K562 (cell line): ENCODE data around the gene CARD9. TPM values are rescaled to one million over a fixed set of nuclear protein-coding genes. Genes with fewer than 3 reads are reported as not detected.

Source experiments
- ASH1L ChIP-seq: fragments of 450-650 bp; IDR thresholded peaks from 2 replicates; pipeline ENCODE4 v1.6.1; 2018; ENCODE audit warnings: borderline replicate concordance, mild to moderate bottlenecking, low read depth; ENCODE audit not compliant: partially characterized antibody
- ATF7 ChIP-seq: fragments of 450-650 bp; IDR thresholded peaks from 2 replicates; pipeline ENCODE4 v1.7.1; 2014; ENCODE audit warnings: mild to moderate bottlenecking, moderate library complexity
- BRCA1 ChIP-seq, 2 experiments: fragments of 450-650 bp in 1 of 2; sonication (generic) in 1 of 2; formaldehyde crosslinking in 1 of 2; IDR thresholded peaks; 2 replicates each; pipeline versions ENCODE4 v1.5.0 to v1.6.1; 2017 to 2020; ENCODE audit warnings: mild to moderate bottlenecking in 1 of 2, missing genetic modification reagents in 1 of 2
- CREM ChIP-seq: IDR thresholded peaks from 2 replicates; pipeline ENCODE4 v1.6.1; 2014; ENCODE audit warnings: antibody characterized with exemption, low read depth
- CTBP1 ChIP-seq: fragments of 450-650 bp; IDR thresholded peaks from 2 replicates; pipeline ENCODE4 v1.6.1; 2016; ENCODE audit warnings: borderline replicate concordance
- CTCF ChIP-seq, 3 experiments: IDR thresholded peaks in 2 of 3; conservative IDR thresholded peaks in 1 of 3; 2 replicates each; pipeline ENCODE4 v1.5.1; 2011 to 2012; ENCODE audit warnings: low read length in 3 of 3, mild to moderate bottlenecking in 3 of 3, control low read depth in 2 of 3, improper control_type of control experiment in 1 of 3, inconsistent platforms in 1 of 3, low read depth in 1 of 3, mixed read lengths in 1 of 3, moderate library complexity in 1 of 3; ENCODE audit not compliant: insufficient read depth in 2 of 3
- HDAC2 ChIP-seq: fragments of 450-650 bp; IDR thresholded peaks from 2 replicates; pipeline ENCODE4 v1.6.1; 2016; ENCODE audit warnings: mild to moderate bottlenecking
- KLF16 ChIP-seq: IDR thresholded peaks from 2 replicates; pipeline ENCODE4 v1.6.1; 2016; ENCODE audit warnings: antibody characterized with exemption
- LCOR ChIP-seq: sonication (generic); formaldehyde crosslinking; IDR thresholded peaks from 2 replicates; pipeline ENCODE4 v1.8.0; 2022; ENCODE audit warnings: mild to moderate bottlenecking, missing genetic modification reagents
- MTA3 ChIP-seq: fragments of 450-650 bp; formaldehyde crosslinking; IDR thresholded peaks from 2 replicates; pipeline ENCODE4 v1.6.1; 2017; ENCODE audit warnings: mild to moderate bottlenecking, borderline replicate concordance
- NBN ChIP-seq: fragments of 450-650 bp; IDR thresholded peaks from 2 replicates; pipeline ENCODE4 v1.6.1; 2016; ENCODE audit warnings: low read depth, mild to moderate bottlenecking
- SMAD1 ChIP-seq: fragments of 150-350 bp; IDR thresholded peaks from 2 replicates; pipeline ENCODE4 v1.6.1; 2014; ENCODE audit warnings: low read length, low read depth; ENCODE audit not compliant: partially characterized antibody
- SMC3 ChIP-seq: conservative IDR thresholded peaks from 2 replicates; pipeline ENCODE4 v1.6.1; 2011; ENCODE audit warnings: low read depth, low read length, improper control_type of control experiment; ENCODE audit not compliant: insufficient read depth
- TFAP4 ChIP-seq: sonication (generic); formaldehyde crosslinking; IDR thresholded peaks from 2 replicates; pipeline ENCODE4 v1.8.0; 2022; ENCODE audit warnings: missing genetic modification reagents, mild to moderate bottlenecking, moderate library complexity, borderline replicate concordance
- WHSC1 ChIP-seq: IDR thresholded peaks from one replicate; pipeline ENCODE4 v1.6.1; 2012; ENCODE audit warnings: low read length, control low read depth, inconsistent platforms
- ZKSCAN3 ChIP-seq: fragments of 250-450 bp; sonication (Bioruptor Pico); IDR thresholded peaks from 2 replicates; pipeline ENCODE4 v1.4.0; 2020
- polyA plus RNA-seq, 8 experiments: library from polyadenylated mRNA; depleted of rRNA in 4 of 8; stranded (reverse) in 5 of 8; unstranded in 3 of 8; fragments of >200 nt; fragmentation: Nextera tagmentation in 2 of 8; fragmentation: Illumina TruSeq in 1 of 8; extraction: Ambion mirVana in 2 of 8; extraction: Trizol in 1 of 8; gene quantifications; 2 replicates each; pipeline versions ENCODE4 v1.2.1 to v1.2.3, GENCODE V29; 2011 to 2014; ENCODE audit warnings: inconsistent platforms in 1 of 8, missing spikeins in 1 of 8
- total RNA-seq, 7 experiments: library from RNA; depleted of rRNA in 6 of 7; stranded (reverse); fragments of >200 nt in 6 of 7; fragmentation: Illumina TruSeq in 2 of 7; extraction: Trizol in 2 of 7; gene quantifications; 2 replicates each; pipeline versions ENCODE4 v1.2.1 to v1.2.3, GENCODE V29; 2011 to 2021; ENCODE audit warnings: low replicate concordance in 1 of 7
- TF ChIP-seq, protein P1 (sequence below), 2 experiments: fragments of 450-650 bp in 1 of 2; sonication (generic) in 1 of 2; formaldehyde crosslinking in 1 of 2; IDR thresholded peaks in 1 of 2; conservative IDR thresholded peaks in 1 of 2; 2 replicates each; pipeline versions ENCODE4 v1.6.1 to v1.8.1; 2016 to 2023; ENCODE audit warnings: mild to moderate bottlenecking in 2 of 2, moderate library complexity in 2 of 2, inconsistent platforms in 1 of 2, missing genetic modification reagents in 1 of 2
- TF ChIP-seq, protein P2 (sequence below): IDR thresholded peaks from 2 replicates; pipeline ENCODE4 v1.6.1; 2011; ENCODE audit warnings: borderline replicate concordance, low read depth, mild to moderate bottlenecking, moderate library complexity, low read length; ENCODE audit not compliant: insufficient read depth, poor library complexity, severe bottlenecking
- TF ChIP-seq, protein P3 (sequence below), 2 experiments: fragments of 250-450 bp in 1 of 2; fragments of 450-650 bp in 1 of 2; sonication (Bioruptor Pico) in 1 of 2; IDR thresholded peaks; 2 replicates each; pipeline versions ENCODE4 v1.6.1 to v1.8.0; 2016 to 2021; ENCODE audit warnings: mild to moderate bottlenecking in 2 of 2, moderate library complexity in 2 of 2, missing compliant biosample characterization in 1 of 2, missing genetic modification characterization in 1 of 2

CARD9 gene
- total and polyA plus RNA-seq, 9 of the 15 experiments (the other 6 are each of a cell fraction or from before 2014, with no cell fraction given) = 1.7 to 53.0 (median 9.7) TPM

DNA sequence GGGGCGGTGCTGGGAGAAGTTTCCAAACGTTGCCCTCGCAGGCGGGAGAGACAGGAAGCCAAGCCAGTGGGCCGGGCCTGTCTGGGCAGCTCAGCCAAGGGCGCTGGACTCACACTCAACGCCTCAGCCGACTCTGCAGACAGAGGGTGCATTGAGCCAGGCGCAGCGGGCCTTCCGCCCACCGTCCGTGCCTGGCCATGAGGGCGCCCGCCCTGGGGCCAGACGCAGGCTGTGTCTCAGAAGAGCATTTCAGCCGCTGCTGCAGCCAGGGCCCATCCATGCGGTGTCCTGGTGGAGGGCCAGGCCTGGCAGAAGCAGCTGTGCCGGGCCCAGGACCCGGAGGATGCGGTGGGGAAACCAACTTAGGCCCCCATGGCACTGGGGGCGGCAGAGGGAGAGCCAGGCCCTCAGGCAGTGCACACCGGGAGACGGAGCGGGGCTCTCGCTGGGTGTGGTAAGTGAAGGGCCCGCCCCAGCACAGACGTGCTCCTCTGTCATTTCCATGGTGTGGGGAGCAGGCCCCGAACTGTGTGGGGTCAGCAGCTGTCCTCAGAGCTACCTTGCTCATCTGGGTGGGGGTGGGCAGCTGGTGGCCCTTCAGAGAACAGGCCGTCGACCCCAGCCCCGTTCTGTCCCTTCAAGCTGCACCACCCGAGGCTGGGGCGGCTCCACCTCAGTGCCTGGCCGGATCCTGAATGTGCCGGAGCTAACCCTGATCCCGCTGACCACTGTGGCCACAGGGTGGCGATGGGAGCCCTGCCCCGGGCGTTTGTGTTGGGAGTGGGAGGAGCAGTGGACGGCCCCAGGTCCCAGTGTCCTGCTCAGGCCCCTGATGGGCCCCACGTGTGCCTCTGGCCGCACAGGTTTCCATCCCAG, 27.9 kb downstream of the CARD9 start (continued):
- TF ChIP-seq CTCF (IDR thresholded peaks at IDR 0.05 in 2 of 3, conservative IDR thresholded peaks at IDR 0.05 in 1 of 3; ENCODE audit: insufficient read depth in 2 of 3, low read depth in 1 of 3, low read length in 3 of 3) = peak; percentile 77 to 79 (median 79)
- peak; percentile 61; the same call in 1 of the 2 replicates for TF ChIP-seq KLF16
- TF ChIP-seq CREM = peak; percentile 39; the same call in 1 of the 2 replicates
- TF ChIP-seq TFAP4 = peak; percentile 13; the same call in 1 of the 2 replicates
- TF ChIP-seq, protein P1, sequence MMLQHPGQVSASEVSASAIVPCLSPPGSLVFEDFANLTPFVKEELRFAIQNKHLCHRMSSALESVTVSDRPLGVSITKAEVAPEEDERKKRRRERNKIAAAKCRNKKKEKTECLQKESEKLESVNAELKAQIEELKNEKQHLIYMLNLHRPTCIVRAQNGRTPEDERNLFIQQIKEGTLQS (IDR thresholded peaks at IDR 0.05) = no peak
- TF ChIP-seq, protein P1 (CRISPR knock-in tag; conservative IDR thresholded peaks at IDR 0.05) = no peak
- TF ChIP-seq SMAD1 = no peak
- TF ChIP-seq NBN = peak; percentile 34; the same call in 1 of the 2 replicates
- TF ChIP-seq LCOR = no peak
- TF ChIP-seq HDAC2 = 0 out of 2 replicates have a peak, but pooled peaks have one; percentile 50
- TF ChIP-seq, protein P2, sequence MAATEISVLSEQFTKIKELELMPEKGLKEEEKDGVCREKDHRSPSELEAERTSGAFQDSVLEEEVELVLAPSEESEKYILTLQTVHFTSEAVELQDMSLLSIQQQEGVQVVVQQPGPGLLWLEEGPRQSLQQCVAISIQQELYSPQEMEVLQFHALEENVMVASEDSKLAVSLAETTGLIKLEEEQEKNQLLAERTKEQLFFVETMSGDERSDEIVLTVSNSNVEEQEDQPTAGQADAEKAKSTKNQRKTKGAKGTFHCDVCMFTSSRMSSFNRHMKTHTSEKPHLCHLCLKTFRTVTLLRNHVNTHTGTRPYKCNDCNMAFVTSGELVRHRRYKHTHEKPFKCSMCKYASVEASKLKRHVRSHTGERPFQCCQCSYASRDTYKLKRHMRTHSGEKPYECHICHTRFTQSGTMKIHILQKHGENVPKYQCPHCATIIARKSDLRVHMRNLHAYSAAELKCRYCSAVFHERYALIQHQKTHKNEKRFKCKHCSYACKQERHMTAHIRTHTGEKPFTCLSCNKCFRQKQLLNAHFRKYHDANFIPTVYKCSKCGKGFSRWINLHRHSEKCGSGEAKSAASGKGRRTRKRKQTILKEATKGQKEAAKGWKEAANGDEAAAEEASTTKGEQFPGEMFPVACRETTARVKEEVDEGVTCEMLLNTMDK = peak; percentile 43
- no peak for TF ChIP-seq ASH1L
- TF ChIP-seq, protein P3, sequence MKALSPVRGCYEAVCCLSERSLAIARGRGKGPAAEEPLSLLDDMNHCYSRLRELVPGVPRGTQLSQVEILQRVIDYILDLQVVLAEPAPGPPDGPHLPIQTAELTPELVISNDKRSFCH (CRISPR knock-in tag; IDR thresholded peaks at IDR 0.05) = no peak
- TF ChIP-seq, protein P3 (tag; IDR thresholded peaks at IDR 0.05) = 0 out of 2 replicates have a peak, but pooled peaks have one; percentile 12
- peak; percentile 25; the same call in 1 of the 2 replicates for TF ChIP-seq ATF7
- peak; percentile 42; the same call in 1 of the 2 replicates for TF ChIP-seq CTBP1
- no peak for TF ChIP-seq WHSC1
- TF ChIP-seq SMC3 = peak; percentile 48; the same call in 1 of the 2 replicates
- TF ChIP-seq MTA3 = 0 out of 2 replicates have a peak, but pooled peaks have one; percentile 26
- TF ChIP-seq ZKSCAN3 (CRISPR knock-in tag) = no peak
- TF ChIP-seq BRCA1 (IDR thresholded peaks at IDR 0.05) = no peak
- TF ChIP-seq BRCA1 (CRISPR knock-in tag; IDR thresholded peaks at IDR 0.05) = no peak
